GM12892 (cell line): ENCODE measurements around the gene SCYL1.

ENCODE experiments used
- POLR2A ChIP-seq: IDR thresholded peaks from 2 replicates; pipeline ENCODE4 v1.6.1; 2011; ENCODE audit warnings: low read depth, low read length, control low read depth
- POLR2AphosphoS5 ChIP-seq: IDR thresholded peaks from 2 replicates; pipeline ENCODE4 v1.6.1; 2011; ENCODE audit warnings: low read depth, low read length, control low read depth
- TAF1 ChIP-seq: IDR thresholded peaks from 2 replicates; pipeline ENCODE4 v1.6.1; 2011; ENCODE audit warnings: low read depth, mild to moderate bottlenecking, control low read depth, low read length, borderline replicate concordance

- TF ChIP-seq POLR2A: peak; percentile 91
- peak; percentile 94 for TF ChIP-seq POLR2AphosphoS5
- TF ChIP-seq TAF1: no peak
Measured at GRCh38 chr11:65501472-65502273, 23.2 kb upstream of the SCYL1 start.
